CD14-positive monocyte (primary cell): Measurements from ENCODE around the gene DCUN1D5. TPM values are rescaled to one million over a fixed set of nuclear protein-coding genes. Genes with fewer than 3 reads are reported as not detected.

ENCODE experiments used
- DNase-seq, 3 donors: peaks; one replicate each; pipeline ENCODE4 v3.0.0-alpha.2; 2011 to 2022
- H2AFZ ChIP-seq: 2 replicates; pipeline ENCODE4 v1.6.0; 2012; ENCODE audit warnings: mild to moderate bottlenecking, low read depth, low read length, inconsistent platforms; ENCODE audit not compliant: insufficient read depth, poor library complexity, severe bottlenecking
- H3K27ac ChIP-seq, 2 donors: 1 replicate in 1 of 2; 2 replicates in 1 of 2; pipeline ENCODE4 v1.5.1; 2012 to 2013; ENCODE audit warnings: low read length in 2 of 2, control low read depth in 1 of 2, inconsistent platforms in 1 of 2, low read depth in 1 of 2, mild to moderate bottlenecking in 1 of 2
- H3K27me3 ChIP-seq, 2 donors: one replicate each; pipeline versions ENCODE4 v1.6.0 to v1.6.1; 2011 to 2013; ENCODE audit warnings: low read length in 2 of 2; ENCODE audit not compliant: control insufficient read depth in 2 of 2, insufficient read depth in 2 of 2
- H3K36me3 ChIP-seq, 2 donors: replicated peaks in 1 of 2; 1 replicate in 1 of 2; 2 replicates in 1 of 2; pipeline versions ENCODE4 v1.5.1 to v1.6.1; 2012 to 2013; ENCODE audit warnings: low read length in 2 of 2, control low read depth in 1 of 2, inconsistent platforms in 1 of 2, mild to moderate bottlenecking in 1 of 2; ENCODE audit not compliant: insufficient read depth in 2 of 2, control insufficient read depth in 1 of 2
- H3K4me1 ChIP-seq, 2 donors: 1 replicate in 1 of 2; 2 replicates in 1 of 2; pipeline versions ENCODE4 v1.5.1 to v1.6.1; 2012 to 2013; ENCODE audit warnings: low read length in 2 of 2, control low read depth in 1 of 2, inconsistent platforms in 1 of 2, mild to moderate bottlenecking in 1 of 2, moderate library complexity in 1 of 2; ENCODE audit not compliant: insufficient read depth in 2 of 2, control insufficient read depth in 1 of 2
- H3K4me2 ChIP-seq: replicated peaks from 2 replicates; pipeline ENCODE3; 2012; ENCODE audit warnings: low read length, moderate library complexity, mild to moderate bottlenecking; ENCODE audit not compliant: poor library complexity, severe bottlenecking; ENCODE audit errors: extremely low read depth
- H3K4me3 ChIP-seq, 3 experiments: fragments of 200-600 bp in 1 of 3; sonication (generic) in 1 of 3; replicated peaks in 1 of 3; 1 replicate in 2 of 3; 2 replicates in 1 of 3; pipeline ENCODE4 v1.5.1; 2011 to 2013; ENCODE audit warnings: low read length in 3 of 3, mild to moderate bottlenecking in 3 of 3, control low read depth in 2 of 3, low read depth in 2 of 3, inconsistent platforms in 1 of 3, moderate library complexity in 1 of 3
- H3K79me2 ChIP-seq: 2 replicates; pipeline ENCODE4 v1.6.0; 2012; ENCODE audit warnings: mild to moderate bottlenecking, control low read depth, inconsistent platforms, low read length, moderate library complexity; ENCODE audit not compliant: insufficient read depth
- H3K9ac ChIP-seq: 2 replicates; pipeline ENCODE4 v1.6.0; 2017; ENCODE audit warnings: low read length, mild to moderate bottlenecking; ENCODE audit not compliant: insufficient read depth, poor library complexity, severe bottlenecking
- H3K9me3 ChIP-seq, 2 donors: replicated peaks in 1 of 2; 1 replicate in 1 of 2; 2 replicates in 1 of 2; pipeline versions ENCODE4 v1.5.1 to v1.6.1; 2012 to 2013; ENCODE audit warnings: low read length in 2 of 2, control low read depth in 1 of 2; ENCODE audit not compliant: control insufficient read depth in 1 of 2, insufficient read depth in 1 of 2
- H4K20me1 ChIP-seq: 2 replicates; pipeline ENCODE4 v1.6.0; 2012; ENCODE audit warnings: mild to moderate bottlenecking, low read length, control low read depth, moderate library complexity; ENCODE audit not compliant: insufficient read depth
- H3K27ac Mint-ChIP-seq, 7 donors: one replicate each; pipeline ENCODE4 v1.8.0; 2020; ENCODE audit warnings: mild to moderate bottlenecking in 7 of 7, mixed read lengths in 7 of 7, moderate library complexity in 6 of 7, inconsistent platforms in 2 of 7
- H3K27me3 Mint-ChIP-seq, 3 donors: one replicate each; pipeline ENCODE4 v1.8.0; 2021 to 2022; ENCODE audit warnings: low read depth in 3 of 3, mild to moderate bottlenecking in 3 of 3, mixed read lengths in 3 of 3, moderate library complexity in 3 of 3, inconsistent platforms in 1 of 3
- H3K36me3 Mint-ChIP-seq, 2 donors: one replicate each; pipeline ENCODE4 v1.8.0; 2020; ENCODE audit warnings: mixed read lengths in 2 of 2, inconsistent platforms in 1 of 2, mild to moderate bottlenecking in 1 of 2
- H3K4me1 Mint-ChIP-seq: one replicate; pipeline ENCODE4 v1.8.0; 2020; ENCODE audit warnings: mild to moderate bottlenecking, mixed read lengths
- H3K4me3 Mint-ChIP-seq, 2 donors: one replicate each; pipeline ENCODE4 v1.8.0; 2020; ENCODE audit warnings: mild to moderate bottlenecking in 2 of 2, mixed read lengths in 2 of 2, moderate library complexity in 1 of 2
- H3K9me3 Mint-ChIP-seq, 7 donors: one replicate each; pipeline ENCODE4 v1.8.0; 2020 to 2022; ENCODE audit warnings: mixed read lengths in 7 of 7, mild to moderate bottlenecking in 6 of 7, moderate library complexity in 6 of 7, inconsistent platforms in 2 of 7
- CTCF ChIP-seq: fragments of 200-600 bp; IDR thresholded peaks from one replicate; pipeline ENCODE4 v1.8.0; 2022; ENCODE audit warnings: antibody characterized with exemption, mild to moderate bottlenecking
- WGBS: methylation state at CpG from one replicate; pipeline ENCODE4 v1.1.5; 2013; ENCODE audit warnings: missing lambda C conversion rate; ENCODE audit not compliant: insufficient coverage; 5-methylcytosine and 5-hydroxymethylcytosine counted together
- intact Hi-C, 2 donors: fragments of 100-400 bp; cut with micrococcal nuclease; formaldehyde crosslinking; loops; one replicate each; pipeline versions ENCODE4 v1.15.0 to v1.15.1; 2023
- polyA plus RNA-seq, 3 donors: library from polyadenylated mRNA; depleted of rRNA in 1 of 3; unstranded in 2 of 3; stranded (reverse) in 1 of 3; fragments of 300-500 nt in 2 of 3; fragments of >200 nt in 1 of 3; fragmentation: Illumina TruSeq in 2 of 3; gene quantifications; 1 replicate in 2 of 3; 2 replicates in 1 of 3; pipeline ENCODE4 v1.2.3, GENCODE V29; 2012 to 2021

The DCUN1D5 gene
- polyA plus RNA-seq, 3 donors = 7.8 to 20.3 (median 19.5) TPM

DNA sequence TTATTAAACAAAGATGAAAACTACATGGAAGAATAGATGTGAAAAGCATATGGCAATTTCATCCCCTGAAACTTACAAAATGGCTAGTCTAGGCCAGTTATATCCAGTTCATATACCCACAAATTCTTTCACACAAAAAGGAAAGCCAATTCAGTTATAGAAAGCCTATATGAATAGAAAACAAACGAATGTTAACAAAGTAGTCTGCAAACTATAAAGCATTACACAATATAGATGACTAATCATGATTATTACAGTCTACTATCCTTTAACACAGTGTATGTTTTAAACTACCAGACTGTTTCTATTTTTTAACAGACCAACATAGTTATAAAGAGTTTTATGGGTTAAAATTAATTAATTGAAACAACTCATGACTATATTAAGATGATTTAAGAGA, 12.1 kb downstream of the DCUN1D5 start:
- no peaks in the 10 kb centered on the region for H3K27me3 ChIP-seq
- H3K79me2 ChIP-seq = peaks cover 8% of the 10 kb centered on the region

DNA sequence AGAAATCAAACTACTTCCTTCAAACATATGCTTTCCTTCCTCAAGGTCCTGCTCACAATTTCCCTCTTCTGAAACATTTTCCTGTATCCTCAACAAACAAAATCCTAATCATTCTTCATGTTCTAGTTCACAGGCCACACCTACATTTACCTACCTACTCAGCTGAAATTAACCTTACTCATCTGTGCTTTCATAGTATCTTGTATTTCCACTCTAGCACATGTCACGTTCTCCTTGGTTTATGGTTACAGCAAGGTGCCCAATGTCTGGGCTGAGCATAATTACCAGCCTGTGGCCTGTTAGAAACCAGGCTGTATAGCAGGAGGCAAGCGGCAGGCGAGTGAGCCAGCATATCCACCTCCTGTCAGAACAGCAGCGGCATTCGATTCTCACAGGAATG, 13.2 kb downstream of the DCUN1D5 start:
- Histone ChIP-seq H2AFZ (no peak overlapping the region), H3K27ac (peak overlapping the region in 1 of 2 donors; percentile 32), H3K4me2 (no peak overlapping the region), H3K9ac (no peak overlapping the region), H3K79me2 (no peaks in the 10 kb centered on the region), H3K27me3 (no peaks in the 10 kb centered on the region), H3K4me3 (no peak overlapping the region), H3K4me1 (peaks cover 6 to 22% of the 10 kb centered on the region in 2 donors), H4K20me1 (no peaks in the 10 kb centered on the region), H3K36me3 (peaks cover 20 to 45% of the 10 kb centered on the region in 2 donors), H3K9me3 (no peaks in the 10 kb centered on the region)
- no peak overlapping the region for H3K4me3 Mint-ChIP-seq
- H3K36me3 Mint-ChIP-seq = peaks cover 41 to 61% of the 10 kb centered on the region in 2 donors
- H3K27ac Mint-ChIP-seq = peak overlapping the region in 3 of 7 donors; percentile 20 to 70 (median 32)
- TF ChIP-seq CTCF = no peak
- no peak for DNase-seq
- intact Hi-C loops = no loop called here
- peaks cover 0 to 1% (median 0%) of the 10 kb centered on the region in 3 donors for H3K27me3 Mint-ChIP-seq
- peaks cover 0 to 4% (median 0%) of the 10 kb centered on the region in 7 donors for H3K9me3 Mint-ChIP-seq
- 98% methylated on average over 5 of the region's 5 CpGs for WGBS
- H3K4me1 Mint-ChIP-seq = peaks cover 22% of the 10 kb centered on the region

More for the DNA sequence above, 12.1 kb downstream of the DCUN1D5 start:
- no peak overlapping the region for H3K4me3 ChIP-seq
- H3K4me1 ChIP-seq = peaks cover 6 to 22% of the 10 kb centered on the region in 2 donors
- intact Hi-C loops = no loop called here
- Mint-ChIP-seq H3K9me3 (peaks cover 0 to 4% (median 0%) of the 10 kb centered on the region in 7 donors), H3K36me3 (peaks cover 39 to 59% of the 10 kb centered on the region in 2 donors), H3K4me1 (peaks cover 22% of the 10 kb centered on the region), H3K4me3 (no peak overlapping the region), H3K27me3 (peaks cover 0 to 1% (median 0%) of the 10 kb centered on the region in 3 donors), H3K27ac (peak overlapping the region in 2 of 7 donors; percentile 10 to 37)
- no peak for TF ChIP-seq CTCF
- H3K9me3 ChIP-seq = no peaks in the 10 kb centered on the region
- no peak overlapping the region for H3K9ac ChIP-seq
- no peaks in the 10 kb centered on the region for H4K20me1 ChIP-seq
- H3K4me2 ChIP-seq = no peak overlapping the region
- H2AFZ ChIP-seq = no peak overlapping the region
- peak in 1 of 3 donors; percentile 19 for DNase-seq
- no CpG with 5 or more reads among the region's 1 CpG for WGBS
- peak overlapping the region in 1 of 2 donors; percentile 49 for H3K27ac ChIP-seq
- peaks cover 23 to 56% of the 10 kb centered on the region in 2 donors for H3K36me3 ChIP-seq
